Islet precursor cell (in vitro differentiated cells): ENCODE results near the gene ZSCAN2.
"Not testable (repeated sequence)": the region's sequence is repeated elsewhere in the genome, so short reads cannot be mapped to it uniquely, and the experiment has no call there.

Source experiments
- DNase-seq: peaks from one replicate; pipeline ENCODE4 v3.0.0-alpha.2; 2018

The ZSCAN2 gene

GRCh38 chr15:84642640-84643039 lies 41.8 kb downstream of the ZSCAN2 start:
- DNase-seq = not testable (repeated sequence)

GRCh38 chr15:84643838-84644237 lies 43.0 kb downstream of the ZSCAN2 start:
- no peak for DNase-seq

GRCh38 chr15:84645496-84645895 lies 44.7 kb downstream of the ZSCAN2 start:
- no peak for DNase-seq

DNA sequence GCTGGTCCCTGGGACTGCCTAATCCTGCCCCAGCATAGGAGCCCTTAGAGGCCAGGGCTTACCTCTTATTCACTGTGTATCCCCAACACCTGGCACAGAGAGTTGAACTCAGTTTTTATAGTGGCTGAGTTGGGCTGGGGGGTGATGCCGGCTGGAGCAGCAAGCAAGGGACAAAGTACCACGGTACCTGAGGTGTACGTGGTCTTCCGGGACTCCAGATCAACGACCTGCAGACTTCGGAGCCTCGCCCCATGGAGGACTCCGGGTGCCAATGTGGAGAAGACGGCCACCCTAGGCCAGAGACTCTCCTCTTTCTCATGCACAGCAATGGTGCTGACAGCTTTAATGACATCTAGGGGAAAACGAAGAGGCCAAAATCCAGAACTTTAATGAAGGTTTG lies 45.2 kb downstream of the ZSCAN2 start:
- no peak for DNase-seq

DNA sequence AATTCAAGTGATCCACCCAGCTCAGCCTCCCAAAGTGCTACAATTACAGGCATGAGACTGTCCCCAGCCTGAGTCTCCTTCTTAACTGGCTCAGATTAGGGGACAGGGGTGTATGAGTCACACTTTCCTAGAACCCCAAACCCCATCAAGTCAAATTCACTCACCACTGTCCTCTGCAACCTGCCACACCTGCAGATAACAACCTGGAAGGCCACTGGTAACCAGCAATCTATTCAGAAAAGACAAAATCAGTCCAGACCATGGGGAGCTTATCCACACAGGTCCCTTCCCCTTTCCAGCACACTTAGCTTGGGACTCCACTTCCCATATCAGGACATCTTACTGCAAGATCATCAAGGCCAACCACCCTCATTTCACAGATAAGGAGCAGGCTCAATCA lies 46.9 kb downstream of the ZSCAN2 start:
- no peak for DNase-seq

- no peak for DNase-seq
These were observed 47.7 kb downstream of the ZSCAN2 start for GRCh38 chr15:84648539-84648938.

DNA sequence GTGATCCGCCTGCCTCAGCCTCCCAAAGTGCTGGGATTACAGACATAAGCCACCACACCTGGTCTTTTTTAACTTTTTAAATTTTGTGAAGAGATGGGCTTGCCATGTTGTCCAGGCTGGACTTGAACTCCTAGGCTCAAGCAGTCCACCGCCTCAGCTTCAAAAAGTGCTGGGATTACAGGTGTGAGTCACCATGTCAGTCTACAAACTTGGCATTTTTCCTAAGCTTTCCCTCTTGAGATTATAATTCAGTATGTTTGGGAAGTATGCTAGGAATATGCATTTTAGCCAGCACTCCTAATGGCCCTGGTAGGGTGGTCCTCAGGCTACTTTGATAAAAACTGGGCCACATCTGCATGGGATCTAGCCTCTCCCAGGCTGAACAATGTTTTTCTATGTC lies 48.9 kb downstream of the ZSCAN2 start:
- no peak for DNase-seq

- no peak for DNase-seq
These were observed 52.7 kb downstream of the ZSCAN2 start for GRCh38 chr15:84653584-84653909.

GRCh38 chr15:84653910-84654688 lies 53.3 kb downstream of the ZSCAN2 start, which contains the start of gene WDR73:
WDR73 (minus strand) TSS chr15:84654283; CDS start chr15:84654274, 9 bp downstream.
- DNase-seq = peak; percentile 98

DNA sequence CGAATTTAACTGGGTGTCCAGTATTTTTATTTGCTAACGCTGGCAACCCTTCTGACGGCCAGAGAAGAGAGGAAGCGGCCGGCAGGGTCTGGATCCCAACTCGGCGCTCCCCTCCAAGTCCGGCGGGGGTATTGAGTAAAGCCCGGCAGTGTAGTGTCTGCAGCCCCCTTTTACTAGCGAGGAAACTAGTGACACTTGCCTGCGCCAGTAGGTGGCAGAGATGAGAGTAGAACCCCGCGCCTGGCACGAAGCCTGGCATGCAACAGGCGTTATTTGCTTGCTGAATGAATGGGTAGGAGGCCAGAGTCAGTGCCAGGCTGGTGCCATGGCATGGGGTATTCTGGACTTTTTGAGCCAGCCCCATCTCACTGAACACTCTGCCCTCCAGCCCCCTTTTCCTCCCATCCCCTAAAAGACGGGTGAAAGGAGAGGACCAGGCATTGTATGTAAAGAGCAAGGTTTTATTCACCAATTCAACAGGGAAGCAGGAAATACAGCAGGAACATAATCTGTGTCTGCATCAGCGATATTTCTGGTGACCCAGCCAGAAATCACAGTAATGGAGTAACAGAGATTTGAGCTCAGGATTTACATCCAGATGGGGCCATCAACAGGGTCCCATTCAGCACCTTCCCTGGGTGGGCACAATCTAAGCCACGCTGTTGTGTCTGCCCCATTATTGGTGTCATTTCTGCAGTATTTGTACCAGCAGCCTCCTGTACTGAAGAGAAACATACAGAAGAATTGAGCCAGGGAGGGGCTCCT lies 54.1 kb downstream of the ZSCAN2 start:
- peak; percentile 85 for DNase-seq

DNA sequence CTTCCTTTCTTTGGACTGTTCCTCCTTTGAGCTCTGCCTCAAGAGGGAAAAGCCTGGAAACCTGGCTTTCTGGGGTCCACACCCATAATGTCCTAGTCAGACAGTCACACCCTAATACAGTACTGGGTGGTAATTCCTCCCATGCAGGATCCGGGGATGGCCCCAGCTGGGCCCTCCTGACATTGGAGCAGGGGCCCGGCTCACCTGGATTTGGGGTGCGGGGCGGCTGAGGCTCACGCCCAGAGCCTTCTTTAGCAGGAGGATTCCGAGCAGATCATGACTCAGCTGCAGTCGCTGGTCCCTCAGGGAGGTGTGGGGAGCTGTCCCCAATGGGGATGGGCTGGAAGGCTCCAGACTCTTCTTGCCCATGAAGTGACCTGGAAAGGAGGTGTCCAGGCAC lies 56.2 kb downstream of the ZSCAN2 start:
- no peak for DNase-seq

GRCh38 chr15:84657748-84658079 lies 56.9 kb downstream of the ZSCAN2 start:
- DNase-seq = no peak

GRCh38 chr15:84658080-84658787 lies 57.4 kb downstream of the ZSCAN2 start, which contains the start of gene NMB:
NMB (minus strand) TSS chr15:84658199; CDS start chr15:84658152, 47 bp downstream.
- DNase-seq = peak; percentile 93

- DNase-seq = no peak
These were observed 58.1 kb downstream of the ZSCAN2 start for GRCh38 chr15:84658788-84659411.

GRCh38 chr15:84659904-84660781 lies 59.3 kb downstream of the ZSCAN2 start:
- DNase-seq = no peak

- no peak for DNase-seq
These were observed 60.2 kb downstream of the ZSCAN2 start for GRCh38 chr15:84661001-84661400.

DNA sequence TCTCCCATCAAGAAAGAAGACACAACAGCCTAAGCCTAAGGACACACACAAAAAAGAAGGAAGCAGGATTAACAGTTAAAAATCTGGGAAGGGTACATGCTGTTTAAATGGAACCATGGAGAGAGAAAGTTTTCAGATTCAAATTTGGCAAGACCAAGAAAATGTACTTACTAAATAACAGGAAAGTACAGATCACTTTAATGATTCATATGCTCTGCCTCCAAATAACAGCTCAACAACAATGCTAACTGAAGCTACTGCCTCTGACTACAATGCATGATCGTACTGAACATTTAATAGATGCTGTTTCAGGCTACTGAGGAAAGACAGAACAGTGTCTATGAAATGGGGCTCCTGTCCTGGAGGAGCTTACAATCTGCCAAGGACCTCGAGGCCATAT lies 65.6 kb downstream of the ZSCAN2 start:
- DNase-seq = no peak

DNA sequence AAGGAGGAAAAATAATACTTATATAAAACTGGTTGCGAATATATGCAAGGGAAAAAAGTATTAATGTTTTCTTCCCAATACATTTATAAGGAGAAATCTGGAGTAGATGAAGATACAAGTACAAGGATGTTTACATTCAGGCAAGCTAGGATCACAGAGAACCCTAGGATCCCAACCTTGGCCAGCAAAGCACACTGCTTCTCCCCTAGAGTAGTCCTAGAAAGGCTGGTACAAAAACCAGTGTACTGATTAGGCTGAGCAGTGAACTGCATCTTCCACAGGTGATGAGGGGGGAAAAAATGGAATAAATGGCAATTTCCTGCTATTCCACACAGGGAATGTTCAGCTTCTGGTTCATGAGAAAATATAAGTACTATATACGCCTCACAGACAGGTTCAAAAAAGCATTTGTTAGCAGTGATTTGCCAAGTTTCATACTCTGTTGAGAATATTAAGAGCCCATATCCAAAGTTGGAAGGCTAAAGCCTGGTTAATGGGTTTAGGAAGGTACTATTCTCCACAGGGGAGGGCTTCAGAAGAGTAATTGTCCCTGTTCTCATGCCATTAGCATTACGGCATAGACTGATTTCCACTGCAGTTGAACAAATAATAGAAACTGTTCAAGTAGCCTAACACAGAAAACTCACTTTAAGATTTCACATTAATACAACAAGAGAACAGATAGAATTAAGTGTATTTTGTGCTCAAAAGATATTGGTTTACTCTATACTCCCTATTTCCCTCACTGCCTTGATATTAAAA lies 67.6 kb downstream of the ZSCAN2 start:
- DNase-seq = no peak

DNA sequence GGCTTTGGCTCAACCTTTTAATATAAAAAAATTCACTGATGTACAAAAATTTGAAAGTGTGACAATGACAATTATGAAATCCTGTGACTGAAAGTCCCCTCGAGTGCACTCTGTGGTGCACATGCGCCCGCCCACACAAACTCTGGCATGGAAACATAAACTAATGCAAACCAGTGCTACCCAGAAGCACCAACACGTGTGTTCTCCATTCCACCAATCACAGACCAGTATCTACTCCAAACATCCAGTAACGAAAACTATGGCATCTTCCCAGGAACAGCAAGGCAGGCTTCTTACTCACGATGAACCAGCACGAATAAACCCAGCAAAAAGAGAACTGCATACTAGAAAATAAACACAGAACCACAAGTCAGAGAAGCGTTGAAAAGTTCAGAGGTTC lies 68.9 kb downstream of the ZSCAN2 start:
- DNase-seq = no peak

DNA sequence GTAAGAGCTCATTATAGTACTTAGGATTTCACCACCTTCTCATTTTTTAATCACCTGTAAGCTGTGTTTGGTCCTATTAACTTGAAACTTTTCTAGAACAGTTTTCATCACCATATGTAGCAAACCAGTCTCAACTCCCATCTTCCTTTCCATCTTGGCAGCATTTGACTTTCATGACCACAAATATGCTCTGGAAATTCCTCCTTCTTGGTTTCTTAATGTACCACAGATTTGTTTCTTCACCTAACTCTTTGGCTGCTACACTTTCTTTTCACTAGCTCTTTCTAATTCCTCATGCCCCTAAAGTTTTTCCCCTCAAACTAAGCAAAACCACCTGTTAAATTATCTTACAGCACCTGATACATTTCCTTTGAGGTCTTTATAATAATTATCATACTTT lies 70.4 kb downstream of the ZSCAN2 start:
- no peak for DNase-seq
